Suprapubic skin (tissue), 4 donors: ENCODE results near the gene GRIN2A.

Experiments
- CTCF ChIP-seq, 2 donors: fragments of 200-600 bp in 1 of 2; fragments of 450-650 bp in 1 of 2; sonication (generic) in 1 of 2; IDR thresholded peaks; one replicate each; pipeline ENCODE4 v1.5.1; 2016 to 2019; ENCODE audit warnings: antibody characterized with exemption in 2 of 2, mild to moderate bottlenecking in 1 of 2, moderate library complexity in 1 of 2
- POLR2A ChIP-seq, 2 donors: fragments of 450-650 bp; IDR thresholded peaks; one replicate each; pipeline ENCODE4 v1.6.1; 2017; ENCODE audit warnings: antibody characterized with exemption in 2 of 2, mild to moderate bottlenecking in 2 of 2, moderate library complexity in 2 of 2
- POLR2AphosphoS5 ChIP-seq, 3 donors: sonication (generic); formaldehyde crosslinking; IDR thresholded peaks; one replicate each; pipeline ENCODE4 v1.6.1; 2017; ENCODE audit warnings: antibody characterized with exemption in 3 of 3

GRCh38 chr16:10165643-10166042, 16.6 kb downstream of the GRIN2A start:
- TF ChIP-seq CTCF (IDR thresholded peaks at IDR 0.05) (no peak), POLR2A (IDR thresholded peaks at IDR 0.05) (no peak), POLR2AphosphoS5 (IDR thresholded peaks at IDR 0.05) (no peak)
